ENCODE results near the gene RPRD2. TPM values are rescaled to one million over a fixed set of nuclear protein-coding genes. Genes with fewer than 3 reads are reported as not detected.

Gene RPRD2
- total RNA-seq, 1 experiment from 2014 or later = 26.7 TPM

DNA sequence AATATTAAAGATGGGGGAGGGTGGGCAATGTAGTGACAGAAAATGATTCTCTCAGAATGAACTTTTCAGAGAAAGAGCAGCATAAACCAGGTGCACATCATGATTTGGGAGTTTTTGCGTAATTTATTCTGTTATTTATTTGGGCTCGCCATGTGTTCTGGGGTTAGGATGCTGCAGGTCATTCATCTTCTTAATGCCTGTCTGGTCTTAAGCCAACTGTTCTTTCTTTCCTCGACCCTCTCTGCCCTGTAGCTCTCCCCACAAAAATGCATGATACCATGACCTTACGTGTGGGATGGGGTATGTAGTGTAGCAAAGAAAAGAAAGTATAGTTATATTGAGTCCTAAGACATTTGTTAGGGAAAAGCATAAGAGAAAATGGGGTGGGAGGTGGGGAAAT is 110.9 kb downstream of the RPRD2 start (continued):
- TF ChIP-seq, protein P1, sequence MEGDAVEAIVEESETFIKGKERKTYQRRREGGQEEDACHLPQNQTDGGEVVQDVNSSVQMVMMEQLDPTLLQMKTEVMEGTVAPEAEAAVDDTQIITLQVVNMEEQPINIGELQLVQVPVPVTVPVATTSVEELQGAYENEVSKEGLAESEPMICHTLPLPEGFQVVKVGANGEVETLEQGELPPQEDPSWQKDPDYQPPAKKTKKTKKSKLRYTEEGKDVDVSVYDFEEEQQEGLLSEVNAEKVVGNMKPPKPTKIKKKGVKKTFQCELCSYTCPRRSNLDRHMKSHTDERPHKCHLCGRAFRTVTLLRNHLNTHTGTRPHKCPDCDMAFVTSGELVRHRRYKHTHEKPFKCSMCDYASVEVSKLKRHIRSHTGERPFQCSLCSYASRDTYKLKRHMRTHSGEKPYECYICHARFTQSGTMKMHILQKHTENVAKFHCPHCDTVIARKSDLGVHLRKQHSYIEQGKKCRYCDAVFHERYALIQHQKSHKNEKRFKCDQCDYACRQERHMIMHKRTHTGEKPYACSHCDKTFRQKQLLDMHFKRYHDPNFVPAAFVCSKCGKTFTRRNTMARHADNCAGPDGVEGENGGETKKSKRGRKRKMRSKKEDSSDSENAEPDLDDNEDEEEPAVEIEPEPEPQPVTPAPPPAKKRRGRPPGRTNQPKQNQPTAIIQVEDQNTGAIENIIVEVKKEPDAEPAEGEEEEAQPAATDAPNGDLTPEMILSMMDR (IDR thresholded peaks at IDR 0.05 in 2 of 3, conservative IDR thresholded peaks at IDR 0.05 in 1 of 3; ENCODE audit: borderline replicate concordance in 1 of 3, insufficient read depth in 1 of 3, low read depth in 2 of 3, low read length in 2 of 3) = no peak
- TF ChIP-seq, protein P2, sequence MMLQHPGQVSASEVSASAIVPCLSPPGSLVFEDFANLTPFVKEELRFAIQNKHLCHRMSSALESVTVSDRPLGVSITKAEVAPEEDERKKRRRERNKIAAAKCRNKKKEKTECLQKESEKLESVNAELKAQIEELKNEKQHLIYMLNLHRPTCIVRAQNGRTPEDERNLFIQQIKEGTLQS (IDR thresholded peaks at IDR 0.05) = no peak
- TF ChIP-seq EGR1 (IDR thresholded peaks at IDR 0.05; ENCODE audit: low read depth) = no peak
- no peak for TF ChIP-seq POLR2AphosphoS5 (IDR thresholded peaks at IDR 0.05; ENCODE audit: low read depth, low read length)

DNA sequence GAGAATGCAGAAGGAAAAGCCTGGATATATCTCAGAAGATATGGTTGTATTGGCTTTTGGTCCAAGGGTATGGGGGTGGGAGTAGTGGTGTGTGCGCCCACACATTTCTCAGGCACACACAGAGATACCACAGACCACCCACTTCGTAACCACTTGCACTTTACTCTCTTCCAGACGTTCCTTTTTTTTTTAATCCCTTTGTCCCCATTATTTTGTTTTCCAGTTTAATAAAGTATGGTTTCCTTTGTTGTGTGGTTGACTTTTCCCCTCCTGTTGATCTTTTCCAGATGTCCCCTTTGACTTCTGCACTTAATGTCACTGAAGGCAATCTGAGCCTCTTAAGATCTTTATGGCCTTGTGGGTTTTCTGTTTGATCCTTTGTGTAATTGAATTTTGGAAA is 112.8 kb downstream of the RPRD2 start:
- Histone ChIP-seq H3K27me3 (ENCODE audit: insufficient read depth, low read length) (0 out of 2 replicates have a peak, but pooled peaks cover 2% of the 10 kb centered on the region), H3K9me3 (ENCODE audit: control insufficient read depth in 1 of 2, insufficient read depth in 1 of 2, low read depth in 1 of 2, low read length in 2 of 2) (no peaks in the 10 kb centered on the region), H4K20me1 (ENCODE audit: insufficient read depth) (no peaks in the 10 kb centered on the region), H3K9me2 (ENCODE audit: insufficient read depth) (no peaks in the 10 kb centered on the region), H3K9ac (ENCODE audit: low read length) (no peak overlapping the region), H3K36me3 (ENCODE audit: control insufficient read depth in 1 of 2, insufficient read depth in 2 of 2, low read length in 2 of 2) (peaks cover 0 to 6% of the 10 kb centered on the region in 2 experiments; a peak in 1 of 4 replicates), H2AFZ (ENCODE audit: low read depth, low read length, poor library complexity, severe bottlenecking) (no peak overlapping the region), H3K27ac (ENCODE audit: low read depth, low read length) (no peak overlapping the region), H3K4me3 (replicated peaks in 1 of 2; ENCODE audit: low read depth in 1 of 2, low read length in 2 of 2) (no peak overlapping the region), H3K4me1 (ENCODE audit: control insufficient read depth in 1 of 2, insufficient read depth in 2 of 2, low read length in 2 of 2) (no peaks in the 10 kb centered on the region), H3K79me2 (ENCODE audit: insufficient read depth, low read length) (no peaks in the 10 kb centered on the region), H3K4me2 (ENCODE audit: low read length) (no peak overlapping the region)
- TF ChIP-seq EZH2phosphoT487 (IDR thresholded peaks at IDR 0.05; ENCODE audit: borderline replicate concordance) = no peak
- TF ChIP-seq EGR1 (IDR thresholded peaks at IDR 0.05; ENCODE audit: low read depth) = no peak
- no peak for TF ChIP-seq RAD21 (IDR thresholded peaks at IDR 0.05; ENCODE audit: low read depth)
- TF ChIP-seq SRF (IDR thresholded peaks at IDR 0.05; ENCODE audit: low read depth) = no peak
- no peak for TF ChIP-seq CBX3 (IDR thresholded peaks at IDR 0.05; ENCODE audit: low read depth)
- no peak for TF ChIP-seq ZFX (IDR thresholded peaks at IDR 0.05)
- TF ChIP-seq POLR2AphosphoS5 (IDR thresholded peaks at IDR 0.05; ENCODE audit: low read depth, low read length) = no peak; the same call in 1 of the 2 replicates
- TF ChIP-seq, protein P3, sequence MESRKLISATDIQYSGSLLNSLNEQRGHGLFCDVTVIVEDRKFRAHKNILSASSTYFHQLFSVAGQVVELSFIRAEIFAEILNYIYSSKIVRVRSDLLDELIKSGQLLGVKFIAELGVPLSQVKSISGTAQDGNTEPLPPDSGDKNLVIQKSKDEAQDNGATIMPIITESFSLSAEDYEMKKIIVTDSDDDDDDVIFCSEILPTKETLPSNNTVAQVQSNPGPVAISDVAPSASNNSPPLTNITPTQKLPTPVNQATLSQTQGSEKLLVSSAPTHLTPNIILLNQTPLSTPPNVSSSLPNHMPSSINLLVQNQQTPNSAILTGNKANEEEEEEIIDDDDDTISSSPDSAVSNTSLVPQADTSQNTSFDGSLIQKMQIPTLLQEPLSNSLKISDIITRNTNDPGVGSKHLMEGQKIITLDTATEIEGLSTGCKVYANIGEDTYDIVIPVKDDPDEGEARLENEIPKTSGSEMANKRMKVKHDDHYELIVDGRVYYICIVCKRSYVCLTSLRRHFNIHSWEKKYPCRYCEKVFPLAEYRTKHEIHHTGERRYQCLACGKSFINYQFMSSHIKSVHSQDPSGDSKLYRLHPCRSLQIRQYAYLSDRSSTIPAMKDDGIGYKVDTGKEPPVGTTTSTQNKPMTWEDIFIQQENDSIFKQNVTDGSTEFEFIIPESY (IDR thresholded peaks at IDR 0.05; ENCODE audit: extremely low read depth, insufficient replicate concordance, low read length) = no peak
- TF ChIP-seq, protein P4, sequence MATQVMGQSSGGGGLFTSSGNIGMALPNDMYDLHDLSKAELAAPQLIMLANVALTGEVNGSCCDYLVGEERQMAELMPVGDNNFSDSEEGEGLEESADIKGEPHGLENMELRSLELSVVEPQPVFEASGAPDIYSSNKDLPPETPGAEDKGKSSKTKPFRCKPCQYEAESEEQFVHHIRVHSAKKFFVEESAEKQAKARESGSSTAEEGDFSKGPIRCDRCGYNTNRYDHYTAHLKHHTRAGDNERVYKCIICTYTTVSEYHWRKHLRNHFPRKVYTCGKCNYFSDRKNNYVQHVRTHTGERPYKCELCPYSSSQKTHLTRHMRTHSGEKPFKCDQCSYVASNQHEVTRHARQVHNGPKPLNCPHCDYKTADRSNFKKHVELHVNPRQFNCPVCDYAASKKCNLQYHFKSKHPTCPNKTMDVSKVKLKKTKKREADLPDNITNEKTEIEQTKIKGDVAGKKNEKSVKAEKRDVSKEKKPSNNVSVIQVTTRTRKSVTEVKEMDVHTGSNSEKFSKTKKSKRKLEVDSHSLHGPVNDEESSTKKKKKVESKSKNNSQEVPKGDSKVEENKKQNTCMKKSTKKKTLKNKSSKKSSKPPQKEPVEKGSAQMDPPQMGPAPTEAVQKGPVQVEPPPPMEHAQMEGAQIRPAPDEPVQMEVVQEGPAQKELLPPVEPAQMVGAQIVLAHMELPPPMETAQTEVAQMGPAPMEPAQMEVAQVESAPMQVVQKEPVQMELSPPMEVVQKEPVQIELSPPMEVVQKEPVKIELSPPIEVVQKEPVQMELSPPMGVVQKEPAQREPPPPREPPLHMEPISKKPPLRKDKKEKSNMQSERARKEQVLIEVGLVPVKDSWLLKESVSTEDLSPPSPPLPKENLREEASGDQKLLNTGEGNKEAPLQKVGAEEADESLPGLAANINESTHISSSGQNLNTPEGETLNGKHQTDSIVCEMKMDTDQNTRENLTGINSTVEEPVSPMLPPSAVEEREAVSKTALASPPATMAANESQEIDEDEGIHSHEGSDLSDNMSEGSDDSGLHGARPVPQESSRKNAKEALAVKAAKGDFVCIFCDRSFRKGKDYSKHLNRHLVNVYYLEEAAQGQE (IDR thresholded peaks at IDR 0.05; ENCODE audit: low read depth) = no peak
- TF ChIP-seq POLR2A (IDR thresholded peaks at IDR 0.05; ENCODE audit: borderline replicate concordance, extremely low read depth, insufficient read depth, insufficient read length) = no peak
- intact Hi-C loops (cut with micrococcal nuclease) = no loop called here
- ChIA-PET CTCF (no interaction called here), POLR2A (interaction anchor here (0.6 kb wide), 1 partner anchor 25 kb away, joined by 3 read pairs; no protein-coding TSS in a partner anchor), RAD21 (ENCODE audit: low non-redundant PET in 1 of 2, low total read pairs in 2 of 2, uncharacterized antibody in 2 of 2, unreplicated experiment in 2 of 2) (no interaction called here)
- ATAC-seq = no peak
- BruUV-seq (replicated peaks) = no TSS peak
- DNase-seq (ENCODE audit: low read depth, low spot score) = no peak
